T-helper 2 cell treated with Interferon-gamma antibody and Interleukin-4, amounts not matched to agents 5 μg/mL and 100 μg/mL, for 36 hours (primary cell): ENCODE results near the gene CHRNA7.

Experiments
- DNase-seq: peaks from one replicate; pipeline ENCODE4 v3.0.0; 2021; ENCODE audit warnings: low spot score
- H3K27ac Mint-ChIP-seq: one replicate; pipeline ENCODE4 v1.8.0; 2021; ENCODE audit warnings: mild to moderate bottlenecking, mixed read lengths
- H3K27me3 Mint-ChIP-seq: one replicate; pipeline ENCODE4 v1.8.0; 2021; ENCODE audit warnings: low read depth, mixed read lengths
- H3K36me3 Mint-ChIP-seq: one replicate; pipeline ENCODE4 v1.8.0; 2021; ENCODE audit warnings: low read depth, mixed read lengths
- H3K4me1 Mint-ChIP-seq: one replicate; pipeline ENCODE4 v1.8.0; 2021; ENCODE audit warnings: low read depth, mixed read lengths
- H3K4me3 Mint-ChIP-seq: one replicate; pipeline ENCODE4 v1.8.0; 2022; ENCODE audit warnings: mild to moderate bottlenecking, moderate library complexity, mixed read lengths
- H3K9me3 Mint-ChIP-seq: one replicate; pipeline ENCODE4 v1.8.0; 2021; ENCODE audit warnings: mixed read lengths

The CHRNA7 gene

GRCh38 chr15:32029862-32030781 is at the start of gene CHRNA7:
Gene CHRNA7, plus strand, starts transcription at chr15:32030515. Its CDS starts 80 bp downstream, at chr15:32030595.
- Mint-ChIP-seq H3K36me3 (no peaks in the 10 kb centered on the region), H3K4me1 (no peaks in the 10 kb centered on the region), H3K27ac (no peak within 1 kb of the TSS), H3K9me3 (no peaks in the 10 kb centered on the region), H3K4me3 (peak within 1 kb of the TSS; percentile 47), H3K27me3 (peaks cover 63% of the 10 kb centered on the region)
- DNase-seq: no peak

GRCh38 chr15:31985607-31986006 is 44.7 kb upstream of the CHRNA7 start:
- Mint-ChIP-seq H3K36me3 (no peaks in the 10 kb centered on the region), H3K27ac (no peak overlapping the region), H3K27me3 (no peaks in the 10 kb centered on the region), H3K4me3 (no peak overlapping the region), H3K4me1 (peaks cover 3% of the 10 kb centered on the region), H3K9me3 (no peaks in the 10 kb centered on the region)
- no peak for DNase-seq

GRCh38 chr15:31993062-31993461 is 37.3 kb upstream of the CHRNA7 start:
- Mint-ChIP-seq H3K4me1 (no peaks in the 10 kb centered on the region), H3K36me3 (no peaks in the 10 kb centered on the region), H3K27ac (no peak overlapping the region), H3K4me3 (no peak overlapping the region), H3K9me3 (no peaks in the 10 kb centered on the region), H3K27me3 (peaks cover 2% of the 10 kb centered on the region)
- DNase-seq: no peak

GRCh38 chr15:31997711-31998110 is 32.6 kb upstream of the CHRNA7 start:
- Mint-ChIP-seq H3K4me1 (no peaks in the 10 kb centered on the region), H3K9me3 (no peaks in the 10 kb centered on the region), H3K4me3 (no peak overlapping the region), H3K27me3 (peaks cover 4% of the 10 kb centered on the region), H3K36me3 (no peaks in the 10 kb centered on the region), H3K27ac (no peak overlapping the region)
- DNase-seq: no peak

GRCh38 chr15:32003558-32003957 is 26.8 kb upstream of the CHRNA7 start:
- no peaks in the 10 kb centered on the region for H3K9me3 Mint-ChIP-seq
- no peak overlapping the region for H3K4me3 Mint-ChIP-seq
- H3K4me1 Mint-ChIP-seq: no peaks in the 10 kb centered on the region
- DNase-seq: no peak
- H3K27ac Mint-ChIP-seq: no peak overlapping the region
- no peaks in the 10 kb centered on the region for H3K36me3 Mint-ChIP-seq
- peaks cover 2% of the 10 kb centered on the region for H3K27me3 Mint-ChIP-seq

GRCh38 chr15:32004249-32004648 is 26.1 kb upstream of the CHRNA7 start:
- Mint-ChIP-seq H3K4me3 (no peak overlapping the region), H3K4me1 (no peaks in the 10 kb centered on the region), H3K27me3 (peaks cover 2% of the 10 kb centered on the region), H3K36me3 (no peaks in the 10 kb centered on the region), H3K27ac (no peak overlapping the region), H3K9me3 (no peaks in the 10 kb centered on the region)
- no peak for DNase-seq

GRCh38 chr15:32007355-32007960 is 22.9 kb upstream of the CHRNA7 start:
- Mint-ChIP-seq H3K27me3 (no peaks in the 10 kb centered on the region), H3K4me3 (no peak overlapping the region), H3K4me1 (no peaks in the 10 kb centered on the region), H3K27ac (no peak overlapping the region), H3K36me3 (no peaks in the 10 kb centered on the region), H3K9me3 (no peaks in the 10 kb centered on the region)
- no peak for DNase-seq

GRCh38 chr15:32014953-32015352 is 15.4 kb upstream of the CHRNA7 start:
- Mint-ChIP-seq H3K27me3 (no peaks in the 10 kb centered on the region), H3K9me3 (no peaks in the 10 kb centered on the region), H3K27ac (no peak overlapping the region), H3K36me3 (no peaks in the 10 kb centered on the region), H3K4me3 (no peak overlapping the region), H3K4me1 (no peaks in the 10 kb centered on the region)
- DNase-seq: no peak

- DNase-seq: no peak
- H3K4me1 Mint-ChIP-seq: no peaks in the 10 kb centered on the region
- H3K4me3 Mint-ChIP-seq: no peak overlapping the region
- H3K27me3 Mint-ChIP-seq: peaks cover 4% of the 10 kb centered on the region
- no peaks in the 10 kb centered on the region for H3K36me3 Mint-ChIP-seq
- no peaks in the 10 kb centered on the region for H3K9me3 Mint-ChIP-seq
- no peak overlapping the region for H3K27ac Mint-ChIP-seq
These were observed 10.2 kb upstream of the CHRNA7 start for GRCh38 chr15:32020156-32020555.

GRCh38 chr15:32028921-32029320 is 1.4 kb upstream of the CHRNA7 start:
- Mint-ChIP-seq H3K4me3 (no peak overlapping the region), H3K27ac (no peak overlapping the region), H3K9me3 (no peaks in the 10 kb centered on the region), H3K27me3 (peaks cover 67% of the 10 kb centered on the region), H3K4me1 (no peaks in the 10 kb centered on the region), H3K36me3 (no peaks in the 10 kb centered on the region)
- DNase-seq: no peak

GRCh38 chr15:32029409-32029861 is 880 bp upstream of the CHRNA7 start:
- no peak for DNase-seq
- peaks cover 65% of the 10 kb centered on the region for H3K27me3 Mint-ChIP-seq
- no peak overlapping the region for H3K4me3 Mint-ChIP-seq

GRCh38 chr15:32030795-32031194 is 480 bp downstream of the CHRNA7 start:
- Mint-ChIP-seq H3K27ac (no peak overlapping the region), H3K9me3 (no peaks in the 10 kb centered on the region), H3K4me1 (no peaks in the 10 kb centered on the region), H3K4me3 (peak overlapping the region; percentile 38), H3K27me3 (peaks cover 58% of the 10 kb centered on the region), H3K36me3 (no peaks in the 10 kb centered on the region)
- no peak for DNase-seq

More at GRCh38 chr15:32029409-32029861, 880 bp upstream of the CHRNA7 start:
- Mint-ChIP-seq H3K4me1 (no peaks in the 10 kb centered on the region), H3K36me3 (no peaks in the 10 kb centered on the region), H3K9me3 (no peaks in the 10 kb centered on the region), H3K27ac (no peak overlapping the region)

- H3K9me3 Mint-ChIP-seq: no peaks in the 10 kb centered on the region
- no peaks in the 10 kb centered on the region for H3K36me3 Mint-ChIP-seq
- H3K4me3 Mint-ChIP-seq: no peak overlapping the region
- H3K27me3 Mint-ChIP-seq: peaks cover 42% of the 10 kb centered on the region
- DNase-seq: no peak
- H3K27ac Mint-ChIP-seq: no peak overlapping the region
- H3K4me1 Mint-ChIP-seq: no peaks in the 10 kb centered on the region
These were observed 3.0 kb downstream of the CHRNA7 start for GRCh38 chr15:32033186-32033890.

- Mint-ChIP-seq H3K27ac (no peak overlapping the region), H3K4me3 (no peak overlapping the region), H3K9me3 (no peaks in the 10 kb centered on the region), H3K36me3 (no peaks in the 10 kb centered on the region), H3K4me1 (no peaks in the 10 kb centered on the region), H3K27me3 (peaks cover 37% of the 10 kb centered on the region)
- DNase-seq: no peak
These were observed 3.8 kb downstream of the CHRNA7 start for GRCh38 chr15:32034106-32034505.
